WTC11 (cell line): ENCODE results near the gene EXD3. TPM values are rescaled to one million over a fixed set of nuclear protein-coding genes. Genes with fewer than 3 reads are reported as not detected.

Experiments used
- ATAC-seq: fragments of 200-7000 bp; cut with Tn5 transposase; 2 replicates; pipeline ENCODE4 v1.10.0; 2021; ENCODE audit warnings: mild to moderate bottlenecking, moderate library complexity
- CTCF ChIA-PET: fragments of 300-600 bp; sonication (Branson Sonifier 250); formaldehyde crosslinking; loops from one replicate; lab custom pipeline; 2021; ENCODE audit warnings: antibody characterized with exemption; lab: Charles Lee
- POLR2A ChIA-PET: fragments of 350-600 bp; sonication (Branson Sonifier 250); formaldehyde crosslinking; loops from one replicate; lab custom pipeline; 2021; ENCODE audit warnings: antibody characterized with exemption; lab: Charles Lee
- DNase-seq: peaks from one replicate; pipeline ENCODE4 v3.0.0; 2021; ENCODE audit warnings: low spot score
- H3K27ac Mint-ChIP-seq: 2 replicates; pipeline ENCODE4 v1.8.0; 2021; ENCODE audit warnings: mixed read lengths
- H3K27me3 Mint-ChIP-seq: 2 replicates; pipeline ENCODE4 v1.8.0; 2021; ENCODE audit warnings: low read depth, mild to moderate bottlenecking, moderate library complexity, mixed read lengths
- H3K36me3 Mint-ChIP-seq: 2 replicates; pipeline ENCODE4 v1.8.0; 2021; ENCODE audit warnings: mixed read lengths
- H3K4me1 Mint-ChIP-seq: 2 replicates; pipeline ENCODE4 v1.8.0; 2022; ENCODE audit warnings: mixed read lengths
- H3K4me3 Mint-ChIP-seq: 2 replicates; pipeline ENCODE4 v1.8.0; 2021; ENCODE audit warnings: mild to moderate bottlenecking, moderate library complexity, mixed read lengths
- H3K9me3 Mint-ChIP-seq: 2 replicates; pipeline ENCODE4 v1.8.0; 2021; ENCODE audit warnings: mixed read lengths
- CBFB ChIP-seq: sonication (generic); formaldehyde crosslinking; IDR thresholded peaks from 2 replicates; pipeline ENCODE4 v1.8.1; 2022; ENCODE audit warnings: mild to moderate bottlenecking, low read depth, missing genetic modification reagents
- ETV6 ChIP-seq: sonication (generic); formaldehyde crosslinking; IDR thresholded peaks from 2 replicates; pipeline ENCODE4 v1.8.1; 2022; ENCODE audit warnings: mild to moderate bottlenecking, missing genetic modification reagents
- GRHL2 ChIP-seq: fragments of 250-450 bp; sonication (Bioruptor Pico); IDR thresholded peaks from 2 replicates; pipeline ENCODE4 v1.8.0; 2022; ENCODE audit warnings: mild to moderate bottlenecking, moderate library complexity; ENCODE audit not compliant: insufficient replicate concordance, severe bottlenecking
- NFATC4 ChIP-seq: fragments of 250-450 bp; sonication (Bioruptor Pico); IDR thresholded peaks from 2 replicates; pipeline ENCODE4 v1.9.0; 2021; ENCODE audit warnings: mild to moderate bottlenecking
- NFE2L1 ChIP-seq: sonication (generic); formaldehyde crosslinking; IDR thresholded peaks from 2 replicates; pipeline ENCODE4 v1.8.1; 2023; ENCODE audit warnings: missing genetic modification reagents
- NFYB ChIP-seq: sonication (generic); formaldehyde crosslinking; conservative IDR thresholded peaks from 2 replicates; pipeline ENCODE4 v1.8.0; 2022; ENCODE audit warnings: low read depth, missing genetic modification reagents
- RORB ChIP-seq: fragments of 250-450 bp; sonication (Bioruptor Pico); IDR thresholded peaks from 2 replicates; pipeline ENCODE4 v1.9.0; 2021; ENCODE audit warnings: mild to moderate bottlenecking
- SMAD3 ChIP-seq: sonication (generic); formaldehyde crosslinking; IDR thresholded peaks from 2 replicates; pipeline ENCODE4 v1.8.0; 2022; ENCODE audit warnings: missing genetic modification reagents, mild to moderate bottlenecking, borderline replicate concordance
- SOX15 ChIP-seq: fragments of 250-450 bp; sonication (Bioruptor Pico); IDR thresholded peaks from 2 replicates; pipeline ENCODE4 v1.9.0; 2021; ENCODE audit warnings: mild to moderate bottlenecking
- TEAD1 ChIP-seq: sonication (generic); formaldehyde crosslinking; IDR thresholded peaks from 2 replicates; pipeline ENCODE4 v1.8.0; 2022; ENCODE audit warnings: mild to moderate bottlenecking, missing genetic modification reagents
- ZBTB21 ChIP-seq: sonication (generic); formaldehyde crosslinking; IDR thresholded peaks from 2 replicates; pipeline ENCODE4 v1.8.1; 2023; ENCODE audit warnings: mild to moderate bottlenecking, missing genetic modification reagents, borderline replicate concordance
- ZNF232 ChIP-seq: sonication (generic); formaldehyde crosslinking; IDR thresholded peaks from 2 replicates; pipeline ENCODE4 v1.8.0; 2022; ENCODE audit warnings: mild to moderate bottlenecking, missing genetic modification reagents
- ZNF396 ChIP-seq: fragments of 250-450 bp; sonication (Bioruptor Pico); IDR thresholded peaks from 2 replicates; pipeline ENCODE4 v1.8.0; 2021; ENCODE audit warnings: mild to moderate bottlenecking, moderate library complexity, borderline replicate concordance
- total RNA-seq: library from RNA; stranded (reverse); gene quantifications from 3 replicates; pipeline ENCODE4 v1.2.3, GENCODE V29; 2021
- TF ChIP-seq, protein P1 (sequence below): sonication (generic); formaldehyde crosslinking; IDR thresholded peaks from 2 replicates; pipeline ENCODE4 v1.8.0; 2023; ENCODE audit warnings: missing genetic modification reagents
- TF ChIP-seq, protein P2 (sequence below): fragments of 250-450 bp; sonication (Bioruptor Pico); IDR thresholded peaks from 2 replicates; pipeline ENCODE4 v2.1.2; 2022; ENCODE audit warnings: mild to moderate bottlenecking, moderate library complexity
- TF ChIP-seq, protein P3 (sequence below): fragments of 250-450 bp; sonication (Bioruptor Pico); IDR thresholded peaks from 2 replicates; pipeline ENCODE4 v1.8.0; 2021; ENCODE audit warnings: mild to moderate bottlenecking
- TF ChIP-seq, protein P4 (sequence below): sonication (generic); formaldehyde crosslinking; IDR thresholded peaks from 2 replicates; pipeline ENCODE4 v1.8.1; 2023; ENCODE audit warnings: mild to moderate bottlenecking, missing genetic modification reagents, moderate library complexity
- TF ChIP-seq, protein P5 (sequence below): sonication (generic); formaldehyde crosslinking; IDR thresholded peaks from 2 replicates; pipeline ENCODE4 v1.8.0; 2023; ENCODE audit warnings: missing genetic modification reagents, mild to moderate bottlenecking, borderline replicate concordance
- TF ChIP-seq, protein P6 (sequence below): sonication (generic); formaldehyde crosslinking; conservative IDR thresholded peaks from 2 replicates; pipeline ENCODE4 v1.8.1; 2022; ENCODE audit warnings: mild to moderate bottlenecking, missing genetic modification reagents
- TF ChIP-seq, protein P7 (sequence below): sonication (generic); formaldehyde crosslinking; IDR thresholded peaks from 2 replicates; pipeline ENCODE4 v1.8.1; 2022; ENCODE audit warnings: low read depth, missing genetic modification reagents, borderline replicate concordance
- TF ChIP-seq, protein P8 (sequence below): fragments of 250-450 bp; sonication (Bioruptor Pico); IDR thresholded peaks from 2 replicates; pipeline ENCODE4 v1.9.0; 2021; ENCODE audit warnings: moderate library complexity, mild to moderate bottlenecking, inconsistent platforms, borderline replicate concordance

EXD3 gene
- total RNA-seq, 1 experiment from 2014 or later: 21.2 TPM

DNA sequence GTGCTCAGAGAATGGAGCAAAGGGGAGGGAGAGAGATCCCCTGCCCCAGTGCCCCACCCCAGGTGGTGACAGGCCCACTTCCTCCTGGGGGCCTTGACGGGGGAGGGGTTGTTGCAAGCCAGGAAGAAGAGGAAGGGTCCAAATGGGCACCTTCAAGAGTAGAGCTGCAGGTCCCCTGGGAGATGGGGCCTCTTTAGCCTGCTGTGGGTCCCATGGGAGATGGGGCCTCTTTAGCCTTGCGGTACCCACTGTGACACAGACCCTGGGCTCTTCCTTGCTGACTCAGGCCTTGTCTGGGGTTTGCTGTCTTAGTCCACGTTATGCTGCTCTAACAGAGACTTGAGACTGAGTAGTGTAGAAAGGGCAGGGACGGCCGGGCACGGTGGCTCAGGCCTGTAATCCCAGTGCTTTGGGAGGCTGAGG lies 155.0 kb downstream of the EXD3 start (continued):
- TF ChIP-seq ZNF396 (CRISPR knock-in tag): no peak
- TF ChIP-seq, protein P1, sequence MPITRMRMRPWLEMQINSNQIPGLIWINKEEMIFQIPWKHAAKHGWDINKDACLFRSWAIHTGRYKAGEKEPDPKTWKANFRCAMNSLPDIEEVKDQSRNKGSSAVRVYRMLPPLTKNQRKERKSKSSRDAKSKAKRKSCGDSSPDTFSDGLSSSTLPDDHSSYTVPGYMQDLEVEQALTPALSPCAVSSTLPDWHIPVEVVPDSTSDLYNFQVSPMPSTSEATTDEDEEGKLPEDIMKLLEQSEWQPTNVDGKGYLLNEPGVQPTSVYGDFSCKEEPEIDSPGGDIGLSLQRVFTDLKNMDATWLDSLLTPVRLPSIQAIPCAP (CRISPR knock-in tag): no peak

DNA sequence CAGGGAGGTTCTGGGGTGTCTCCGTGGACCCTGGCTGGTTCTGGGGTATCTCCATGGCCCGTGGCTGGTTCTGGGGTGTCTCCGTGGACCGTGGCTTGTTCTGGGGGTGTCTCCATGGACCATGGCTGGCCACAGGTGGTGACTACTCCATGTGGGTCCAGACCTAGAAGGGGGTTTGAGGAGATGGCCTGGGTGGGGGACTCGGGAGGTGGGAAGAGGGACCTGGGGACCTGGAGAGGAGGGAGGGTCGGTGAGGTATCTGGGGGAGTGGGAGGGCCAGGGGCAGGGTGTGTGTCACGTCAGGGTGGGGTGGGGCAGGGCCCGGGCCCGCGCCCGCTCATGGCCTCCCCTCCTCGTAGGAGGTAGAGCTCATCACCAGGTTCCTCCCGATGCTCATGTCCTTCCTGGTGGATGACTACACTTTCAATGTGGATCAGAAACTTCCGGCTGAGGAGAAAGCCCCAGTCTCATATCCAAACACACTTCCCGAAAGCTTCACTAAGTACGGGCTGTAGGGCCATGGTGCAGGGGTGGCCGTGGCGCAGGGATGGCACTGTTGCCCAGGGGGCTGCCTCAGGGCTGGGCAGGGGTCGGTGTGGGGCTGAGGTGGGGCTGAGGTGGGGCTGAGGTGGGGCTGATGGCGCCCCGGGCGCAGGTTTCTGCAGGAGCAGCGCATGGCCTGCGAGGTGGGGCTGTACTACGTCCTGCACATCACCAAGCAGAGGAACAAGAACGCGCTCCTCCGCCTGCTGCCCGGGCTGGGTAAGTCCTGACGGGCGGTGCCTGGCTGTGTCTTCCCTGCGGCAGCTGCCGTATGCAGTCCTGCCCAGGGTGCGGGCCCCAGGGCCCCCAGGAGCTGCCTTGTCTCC lies 156.1 kb downstream of the EXD3 start:
- no peak for ATAC-seq
- Mint-ChIP-seq H3K36me3 (peaks cover 20% of the 10 kb centered on the region), H3K27ac (no peak overlapping the region), H3K4me1 (peaks cover under 1% of the 10 kb centered on the region; the same call in 1 of the 2 replicates), H3K9me3 (no peaks in the 10 kb centered on the region), H3K4me3 (no peak overlapping the region), H3K27me3 (no peaks in the 10 kb centered on the region)
- ChIA-PET CTCF (no interaction called here), POLR2A (interaction anchor here (0.8 kb wide), 1 partner anchor 29 kb away, joined by 3 read pairs; no protein-coding TSS in a partner anchor)
- no peak for DNase-seq
- no peak for TF ChIP-seq SMAD3
- TF ChIP-seq, protein P2, sequence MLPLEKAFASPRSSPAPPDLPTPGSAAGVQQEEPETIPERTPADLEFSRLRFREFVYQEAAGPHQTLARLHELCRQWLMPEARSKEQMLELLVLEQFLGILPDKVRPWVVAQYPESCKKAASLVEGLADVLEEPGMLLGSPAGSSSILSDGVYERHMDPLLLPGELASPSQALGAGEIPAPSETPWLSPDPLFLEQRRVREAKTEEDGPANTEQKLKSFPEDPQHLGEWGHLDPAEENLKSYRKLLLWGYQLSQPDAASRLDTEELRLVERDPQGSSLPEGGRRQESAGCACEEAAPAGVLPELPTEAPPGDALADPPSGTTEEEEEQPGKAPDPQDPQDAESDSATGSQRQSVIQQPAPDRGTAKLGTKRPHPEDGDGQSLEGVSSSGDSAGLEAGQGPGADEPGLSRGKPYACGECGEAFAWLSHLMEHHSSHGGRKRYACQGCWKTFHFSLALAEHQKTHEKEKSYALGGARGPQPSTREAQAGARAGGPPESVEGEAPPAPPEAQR (CRISPR knock-in tag): no peak
- TF ChIP-seq TEAD1: no peak
- no peak for TF ChIP-seq CBFB (CRISPR knock-in tag)
- TF ChIP-seq, protein P3, sequence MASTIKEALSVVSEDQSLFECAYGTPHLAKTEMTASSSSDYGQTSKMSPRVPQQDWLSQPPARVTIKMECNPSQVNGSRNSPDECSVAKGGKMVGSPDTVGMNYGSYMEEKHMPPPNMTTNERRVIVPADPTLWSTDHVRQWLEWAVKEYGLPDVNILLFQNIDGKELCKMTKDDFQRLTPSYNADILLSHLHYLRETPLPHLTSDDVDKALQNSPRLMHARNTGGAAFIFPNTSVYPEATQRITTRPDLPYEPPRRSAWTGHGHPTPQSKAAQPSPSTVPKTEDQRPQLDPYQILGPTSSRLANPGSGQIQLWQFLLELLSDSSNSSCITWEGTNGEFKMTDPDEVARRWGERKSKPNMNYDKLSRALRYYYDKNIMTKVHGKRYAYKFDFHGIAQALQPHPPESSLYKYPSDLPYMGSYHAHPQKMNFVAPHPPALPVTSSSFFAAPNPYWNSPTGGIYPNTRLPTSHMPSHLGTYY (CRISPR knock-in tag): no peak
- TF ChIP-seq, protein P4, sequence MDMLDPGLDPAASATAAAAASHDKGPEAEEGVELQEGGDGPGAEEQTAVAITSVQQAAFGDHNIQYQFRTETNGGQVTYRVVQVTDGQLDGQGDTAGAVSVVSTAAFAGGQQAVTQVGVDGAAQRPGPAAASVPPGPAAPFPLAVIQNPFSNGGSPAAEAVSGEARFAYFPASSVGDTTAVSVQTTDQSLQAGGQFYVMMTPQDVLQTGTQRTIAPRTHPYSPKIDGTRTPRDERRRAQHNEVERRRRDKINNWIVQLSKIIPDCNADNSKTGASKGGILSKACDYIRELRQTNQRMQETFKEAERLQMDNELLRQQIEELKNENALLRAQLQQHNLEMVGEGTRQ (CRISPR knock-in tag): no peak
- TF ChIP-seq, protein P5, sequence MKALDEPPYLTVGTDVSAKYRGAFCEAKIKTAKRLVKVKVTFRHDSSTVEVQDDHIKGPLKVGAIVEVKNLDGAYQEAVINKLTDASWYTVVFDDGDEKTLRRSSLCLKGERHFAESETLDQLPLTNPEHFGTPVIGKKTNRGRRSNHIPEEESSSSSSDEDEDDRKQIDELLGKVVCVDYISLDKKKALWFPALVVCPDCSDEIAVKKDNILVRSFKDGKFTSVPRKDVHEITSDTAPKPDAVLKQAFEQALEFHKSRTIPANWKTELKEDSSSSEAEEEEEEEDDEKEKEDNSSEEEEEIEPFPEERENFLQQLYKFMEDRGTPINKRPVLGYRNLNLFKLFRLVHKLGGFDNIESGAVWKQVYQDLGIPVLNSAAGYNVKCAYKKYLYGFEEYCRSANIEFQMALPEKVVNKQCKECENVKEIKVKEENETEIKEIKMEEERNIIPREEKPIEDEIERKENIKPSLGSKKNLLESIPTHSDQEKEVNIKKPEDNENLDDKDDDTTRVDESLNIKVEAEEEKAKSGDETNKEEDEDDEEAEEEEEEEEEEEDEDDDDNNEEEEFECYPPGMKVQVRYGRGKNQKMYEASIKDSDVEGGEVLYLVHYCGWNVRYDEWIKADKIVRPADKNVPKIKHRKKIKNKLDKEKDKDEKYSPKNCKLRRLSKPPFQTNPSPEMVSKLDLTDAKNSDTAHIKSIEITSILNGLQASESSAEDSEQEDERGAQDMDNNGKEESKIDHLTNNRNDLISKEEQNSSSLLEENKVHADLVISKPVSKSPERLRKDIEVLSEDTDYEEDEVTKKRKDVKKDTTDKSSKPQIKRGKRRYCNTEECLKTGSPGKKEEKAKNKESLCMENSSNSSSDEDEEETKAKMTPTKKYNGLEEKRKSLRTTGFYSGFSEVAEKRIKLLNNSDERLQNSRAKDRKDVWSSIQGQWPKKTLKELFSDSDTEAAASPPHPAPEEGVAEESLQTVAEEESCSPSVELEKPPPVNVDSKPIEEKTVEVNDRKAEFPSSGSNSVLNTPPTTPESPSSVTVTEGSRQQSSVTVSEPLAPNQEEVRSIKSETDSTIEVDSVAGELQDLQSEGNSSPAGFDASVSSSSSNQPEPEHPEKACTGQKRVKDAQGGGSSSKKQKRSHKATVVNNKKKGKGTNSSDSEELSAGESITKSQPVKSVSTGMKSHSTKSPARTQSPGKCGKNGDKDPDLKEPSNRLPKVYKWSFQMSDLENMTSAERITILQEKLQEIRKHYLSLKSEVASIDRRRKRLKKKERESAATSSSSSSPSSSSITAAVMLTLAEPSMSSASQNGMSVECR (CRISPR knock-in tag): no peak
- no peak for TF ChIP-seq SOX15 (CRISPR knock-in tag)
- no peak for TF ChIP-seq NFE2L1 (CRISPR knock-in tag)
- TF ChIP-seq ETV6: no peak
- TF ChIP-seq, protein P6, sequence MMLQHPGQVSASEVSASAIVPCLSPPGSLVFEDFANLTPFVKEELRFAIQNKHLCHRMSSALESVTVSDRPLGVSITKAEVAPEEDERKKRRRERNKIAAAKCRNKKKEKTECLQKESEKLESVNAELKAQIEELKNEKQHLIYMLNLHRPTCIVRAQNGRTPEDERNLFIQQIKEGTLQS: no peak

DNA sequence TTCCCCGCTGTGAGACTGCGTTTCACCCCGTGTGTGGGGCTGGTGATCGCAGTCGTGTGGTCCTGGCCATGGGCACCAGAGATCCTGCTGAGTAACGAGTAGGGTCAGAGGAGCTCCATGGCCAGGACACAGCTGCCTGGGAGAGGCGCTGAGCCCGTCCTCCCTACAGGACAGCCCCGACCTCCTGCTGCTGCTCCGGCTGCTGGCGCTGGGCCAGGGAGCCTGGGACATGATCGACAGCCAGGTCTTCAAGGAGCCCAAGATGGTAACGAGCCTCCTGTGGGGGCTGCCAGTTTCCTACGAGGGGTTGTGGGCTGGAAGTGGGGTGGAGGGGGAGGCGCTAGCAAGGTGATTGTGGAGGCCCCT lies 156.8 kb downstream of the EXD3 start:
- CTCF ChIA-PET: no interaction called here
- ATAC-seq: no peak
- POLR2A ChIA-PET: interaction anchor here (0.8 kb wide), 1 partner anchor 30 kb away, joined by 3 read pairs; no protein-coding TSS in a partner anchor
- no peak overlapping the region for H3K4me3 Mint-ChIP-seq
- DNase-seq: no peak
- H3K4me1 Mint-ChIP-seq: peaks cover 3% of the 10 kb centered on the region; the same call in 1 of the 2 replicates
- H3K9me3 Mint-ChIP-seq: no peaks in the 10 kb centered on the region
- H3K27ac Mint-ChIP-seq: no peak overlapping the region
- H3K36me3 Mint-ChIP-seq: peaks cover 18% of the 10 kb centered on the region
- no peaks in the 10 kb centered on the region for H3K27me3 Mint-ChIP-seq
- TF ChIP-seq, protein P7, sequence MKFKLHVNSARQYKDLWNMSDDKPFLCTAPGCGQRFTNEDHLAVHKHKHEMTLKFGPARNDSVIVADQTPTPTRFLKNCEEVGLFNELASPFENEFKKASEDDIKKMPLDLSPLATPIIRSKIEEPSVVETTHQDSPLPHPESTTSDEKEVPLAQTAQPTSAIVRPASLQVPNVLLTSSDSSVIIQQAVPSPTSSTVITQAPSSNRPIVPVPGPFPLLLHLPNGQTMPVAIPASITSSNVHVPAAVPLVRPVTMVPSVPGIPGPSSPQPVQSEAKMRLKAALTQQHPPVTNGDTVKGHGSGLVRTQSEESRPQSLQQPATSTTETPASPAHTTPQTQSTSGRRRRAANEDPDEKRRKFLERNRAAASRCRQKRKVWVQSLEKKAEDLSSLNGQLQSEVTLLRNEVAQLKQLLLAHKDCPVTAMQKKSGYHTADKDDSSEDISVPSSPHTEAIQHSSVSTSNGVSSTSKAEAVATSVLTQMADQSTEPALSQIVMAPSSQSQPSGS (CRISPR knock-in tag): no peak
- TF ChIP-seq RORB (no peak), NFYB (no peak), NFATC4 (CRISPR knock-in tag) (no peak), ZNF232 (CRISPR knock-in tag) (no peak), ZNF396 (CRISPR knock-in tag) (no peak), ZBTB21 (CRISPR knock-in tag) (no peak), GRHL2 (CRISPR knock-in tag) (no peak)
- TF ChIP-seq, protein P8, sequence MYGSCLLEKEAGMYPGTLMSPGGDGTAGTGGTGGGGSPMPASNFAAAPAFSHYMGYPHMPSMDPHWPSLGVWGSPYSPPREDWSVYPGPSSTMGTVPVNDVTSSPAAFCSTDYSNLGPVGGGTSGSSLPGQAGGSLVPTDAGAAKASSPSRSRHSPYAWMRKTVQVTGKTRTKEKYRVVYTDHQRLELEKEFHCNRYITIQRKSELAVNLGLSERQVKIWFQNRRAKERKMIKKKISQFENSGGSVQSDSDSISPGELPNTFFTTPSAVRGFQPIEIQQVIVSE: no peak
